HG02610 (cell line): Measurements from ENCODE around the gene ENTREP1.
"Not testable (repeated sequence)": the region's sequence is repeated elsewhere in the genome, so short reads cannot be mapped to it uniquely, and the experiment has no call there.

Source experiments
- ATAC-seq: cut with Tn5 transposase; IDR thresholded peaks from one replicate; pipeline ENCODE4 v1.9.1; 2021; ENCODE audit warnings: mild to moderate bottlenecking, moderate library complexity; ENCODE audit not compliant: unreplicated experiment

ENTREP1 gene

GRCh38 chr9:69409936-69410335 lies 84.9 kb downstream of the ENTREP1 start:
- not testable (repeated sequence) for ATAC-seq

GRCh38 chr9:69411246-69411645 lies 86.2 kb downstream of the ENTREP1 start:
- ATAC-seq, result no peak

- ATAC-seq, result no peak
These were observed 87.1 kb downstream of the ENTREP1 start for GRCh38 chr9:69411931-69412740.

- ATAC-seq, result no peak
These were observed 87.7 kb downstream of the ENTREP1 start for GRCh38 chr9:69412741-69413150.

- ATAC-seq, result no peak
These were observed 95.7 kb downstream of the ENTREP1 start for GRCh38 chr9:69420611-69421270.

GRCh38 chr9:69421908-69422801 lies 97.1 kb downstream of the ENTREP1 start:
- ATAC-seq, result peak; percentile 66

GRCh38 chr9:69425136-69425801 lies 100.3 kb downstream of the ENTREP1 start:
- ATAC-seq, result no peak

- ATAC-seq, result no peak
These were observed 102.3 kb downstream of the ENTREP1 start for GRCh38 chr9:69427286-69427685.

- ATAC-seq, result no peak
These were observed 103.2 kb downstream of the ENTREP1 start for GRCh38 chr9:69428017-69428785.

- no peak for ATAC-seq
These were observed 104.3 kb downstream of the ENTREP1 start for GRCh38 chr9:69429281-69429680.

GRCh38 chr9:69430206-69430605 lies 105.2 kb downstream of the ENTREP1 start:
- no peak for ATAC-seq

GRCh38 chr9:69431203-69431602 lies 106.2 kb downstream of the ENTREP1 start:
- ATAC-seq, result no peak

- ATAC-seq, result no peak
These were observed 106.8 kb downstream of the ENTREP1 start for GRCh38 chr9:69431777-69432176.

GRCh38 chr9:69432623-69433022 lies 107.6 kb downstream of the ENTREP1 start:
- no peak for ATAC-seq

- no peak for ATAC-seq
These were observed 108.4 kb downstream of the ENTREP1 start for GRCh38 chr9:69433392-69433791.

GRCh38 chr9:69433968-69434367 lies 109.0 kb downstream of the ENTREP1 start:
- ATAC-seq, result no peak

- not testable (repeated sequence) for ATAC-seq
These were observed 114.6 kb downstream of the ENTREP1 start for GRCh38 chr9:69439654-69440053.

GRCh38 chr9:69440254-69440955 lies 115.4 kb downstream of the ENTREP1 start:
- ATAC-seq, result not testable (repeated sequence)
